GM18868 (cell line): ENCODE results near the gene ERP27.

Source experiments
- ATAC-seq: cut with Tn5 transposase; IDR thresholded peaks from one replicate; pipeline ENCODE4 v1.9.1; 2021; ENCODE audit warnings: mild to moderate bottlenecking, moderate library complexity; ENCODE audit not compliant: unreplicated experiment

The ERP27 gene

DNA sequence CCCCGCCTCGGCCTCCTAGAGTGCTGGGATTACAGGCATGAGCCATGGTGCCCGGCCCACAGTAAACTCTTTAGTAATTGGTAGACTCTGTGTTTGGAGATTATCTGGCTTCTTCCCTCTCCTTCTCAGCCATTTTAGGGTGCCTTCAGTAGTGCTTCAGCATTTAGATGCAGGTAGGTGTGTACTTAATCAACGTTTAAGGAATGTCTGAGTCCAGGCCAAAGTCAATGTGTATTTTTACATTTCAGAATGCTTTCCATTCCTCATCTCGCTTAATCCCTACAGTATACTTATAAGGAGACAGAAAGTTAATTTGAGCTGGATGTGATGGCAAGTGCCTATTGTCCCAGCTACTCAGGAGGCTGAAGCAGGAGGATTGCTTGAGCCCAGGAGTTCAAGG lies 32.2 kb downstream of the ERP27 start:
- no peak for ATAC-seq

DNA sequence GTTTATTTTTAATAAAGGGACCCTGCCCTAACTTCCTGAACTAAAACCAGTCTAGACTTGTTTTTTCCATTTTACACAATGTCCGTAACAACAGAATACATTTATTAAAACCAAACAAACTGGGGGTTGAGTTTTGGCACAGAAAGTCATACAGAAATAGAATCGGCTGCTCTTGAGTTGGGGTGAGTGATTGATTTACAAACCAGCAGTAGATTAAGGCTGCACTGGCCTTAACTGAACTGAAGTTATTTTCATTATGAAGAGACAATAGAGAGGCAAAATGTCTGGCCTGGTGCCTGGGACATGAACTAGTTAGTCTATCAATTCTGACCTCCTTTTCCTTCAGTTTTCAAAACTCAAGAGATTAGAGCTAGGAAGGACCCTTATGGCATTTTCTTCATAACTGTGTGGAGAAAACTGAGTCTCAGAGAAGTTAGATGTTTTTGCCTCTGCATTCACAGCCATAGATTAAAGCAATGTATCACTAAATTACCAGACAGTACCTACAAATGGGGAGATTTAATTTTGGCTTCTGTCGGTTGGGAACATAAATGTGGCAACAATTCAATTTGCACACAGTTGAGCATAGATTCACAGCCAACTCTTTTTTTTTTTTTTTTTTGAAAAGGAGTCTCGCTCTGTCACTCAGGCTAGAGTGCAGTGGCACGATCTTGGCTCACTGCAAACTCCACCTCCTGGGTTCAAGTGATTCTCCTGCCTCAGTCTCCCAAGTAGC lies 32.9 kb downstream of the ERP27 start:
- no peak for ATAC-seq

DNA sequence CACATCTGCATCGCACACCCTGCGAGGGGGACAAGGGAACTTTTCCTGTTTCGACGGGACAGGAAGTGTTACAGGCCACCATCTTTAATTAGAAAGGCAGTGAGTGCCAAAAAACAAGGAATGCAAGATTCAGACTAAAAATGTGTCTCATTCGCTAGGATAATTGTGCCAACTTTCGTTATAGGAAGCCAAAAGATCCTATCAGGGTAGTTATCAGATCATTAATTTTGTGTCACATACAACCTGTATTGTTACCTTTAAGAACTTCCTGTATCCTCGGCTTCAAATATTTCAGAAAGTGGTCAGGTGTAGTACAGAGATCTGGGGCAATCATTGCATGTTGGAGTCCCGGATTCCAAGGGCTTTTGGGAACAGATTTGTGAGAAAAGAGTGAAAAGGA lies 33.5 kb downstream of the ERP27 start:
- no peak for ATAC-seq

- peak; percentile 69 for ATAC-seq
Measured at GRCh38 chr12:14903386-14904098, 34.8 kb downstream of the ERP27 start.

DNA sequence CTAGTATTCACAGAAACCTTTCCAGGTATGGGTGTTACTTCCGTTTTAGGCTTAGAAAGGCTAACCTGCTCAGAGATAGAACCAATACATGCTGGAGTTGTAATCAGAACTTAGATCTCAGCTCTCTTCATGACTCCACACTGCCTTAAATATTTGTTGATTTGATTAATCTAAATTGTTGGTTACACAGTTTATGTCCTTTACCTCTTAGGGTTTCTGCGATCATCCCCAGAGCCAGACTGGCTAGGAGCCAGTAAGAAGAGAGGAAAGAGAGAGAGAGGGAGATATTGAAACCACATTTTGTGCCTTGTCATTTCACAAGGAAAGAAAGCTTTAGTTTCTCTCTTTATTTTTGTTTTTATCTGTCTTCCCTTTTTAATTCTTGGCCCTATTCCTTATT lies 35.9 kb downstream of the ERP27 start:
- ATAC-seq: no peak

DNA sequence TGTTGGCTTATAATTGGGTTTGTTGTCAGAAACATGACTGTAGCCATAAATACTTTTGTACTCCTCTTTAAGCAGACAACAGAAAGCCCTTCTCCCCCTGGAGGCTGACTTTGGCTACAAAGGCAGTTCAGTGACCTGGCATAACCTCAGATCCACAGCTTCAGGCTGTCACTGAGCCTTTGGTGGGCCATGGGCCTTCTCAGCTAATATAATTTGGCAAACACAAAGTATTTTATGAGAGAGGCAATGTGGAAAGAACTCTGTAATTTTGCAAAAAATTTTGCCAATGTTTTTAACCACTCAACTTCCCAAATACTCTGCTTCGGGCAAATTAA lies 37.1 kb downstream of the ERP27 start:
- no peak for ATAC-seq

GRCh38 chr12:14900521-14901227 lies 37.7 kb downstream of the ERP27 start:
- ATAC-seq: no peak

DNA sequence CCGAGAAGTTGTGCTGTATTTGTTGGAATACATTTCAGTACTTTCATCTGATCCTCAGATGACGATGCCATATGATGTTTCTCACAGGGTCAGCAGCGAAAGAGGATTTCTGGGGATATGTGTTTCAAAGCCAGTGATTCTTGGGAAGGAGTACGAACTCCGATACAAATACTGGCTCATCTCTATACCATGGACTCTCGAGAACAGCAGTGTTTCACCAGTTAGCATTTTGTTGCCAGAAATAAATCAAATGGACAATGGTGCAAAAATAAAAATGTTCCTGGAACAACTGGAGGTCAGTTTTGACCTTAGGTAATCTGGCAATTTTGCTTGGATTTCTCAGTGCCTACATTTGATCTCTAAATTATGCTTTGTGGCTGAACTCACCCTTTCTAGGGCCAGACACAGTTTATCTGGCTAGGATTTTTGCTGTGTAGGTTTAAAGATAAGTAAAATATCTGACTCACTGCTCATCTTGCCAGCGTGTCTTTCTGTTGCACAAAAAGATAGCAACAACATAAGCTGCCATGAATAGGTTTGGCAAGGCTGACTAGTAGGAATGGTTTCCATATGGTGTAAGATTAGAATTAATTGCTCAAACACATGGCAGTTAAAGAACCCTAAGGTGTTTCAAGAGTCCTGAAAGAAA lies 41.7 kb downstream of the ERP27 start:
- ATAC-seq: no peak

GRCh38 chr12:14893506-14894250 lies 44.7 kb downstream of the ERP27 start:
- no peak for ATAC-seq

DNA sequence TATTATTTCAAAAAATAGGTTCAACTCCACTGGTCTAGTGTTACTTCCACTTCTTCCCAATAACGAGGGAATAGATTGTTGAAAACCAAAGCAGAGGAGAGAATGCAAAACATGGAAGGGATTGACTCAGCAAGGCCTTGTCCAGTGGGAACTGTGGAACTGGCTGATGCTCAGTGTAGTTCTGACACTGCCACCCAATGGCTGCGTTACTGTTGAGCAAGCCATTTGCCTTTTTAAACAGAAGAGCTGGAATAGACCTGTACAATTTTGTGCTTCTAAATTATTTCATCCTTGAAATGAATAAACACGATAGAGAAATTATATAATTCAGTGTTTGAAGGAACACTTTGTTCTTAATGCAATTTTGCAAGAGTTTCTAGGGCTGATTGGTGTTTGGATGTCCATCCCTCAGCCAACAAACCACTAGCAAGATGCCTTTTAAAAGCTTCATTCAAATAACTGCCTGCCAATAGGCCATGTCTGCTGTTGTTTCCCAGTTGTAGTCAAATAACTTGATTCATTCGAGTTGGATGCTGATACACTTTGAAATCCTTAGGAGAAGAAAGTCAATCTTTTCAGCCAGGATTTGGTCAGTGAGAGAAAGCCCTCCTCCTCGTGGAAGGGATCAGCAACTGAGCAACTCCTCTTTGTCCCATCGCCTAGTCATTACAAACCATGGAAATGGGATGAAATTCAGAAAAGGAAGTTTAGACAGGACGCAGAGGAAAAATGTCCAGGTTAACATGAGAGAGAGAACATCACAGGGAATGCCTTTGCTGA lies 45.4 kb downstream of the ERP27 start:
- ATAC-seq: no peak

- ATAC-seq: no peak
Measured at GRCh38 chr12:14890701-14891100, 47.6 kb downstream of the ERP27 start.

DNA sequence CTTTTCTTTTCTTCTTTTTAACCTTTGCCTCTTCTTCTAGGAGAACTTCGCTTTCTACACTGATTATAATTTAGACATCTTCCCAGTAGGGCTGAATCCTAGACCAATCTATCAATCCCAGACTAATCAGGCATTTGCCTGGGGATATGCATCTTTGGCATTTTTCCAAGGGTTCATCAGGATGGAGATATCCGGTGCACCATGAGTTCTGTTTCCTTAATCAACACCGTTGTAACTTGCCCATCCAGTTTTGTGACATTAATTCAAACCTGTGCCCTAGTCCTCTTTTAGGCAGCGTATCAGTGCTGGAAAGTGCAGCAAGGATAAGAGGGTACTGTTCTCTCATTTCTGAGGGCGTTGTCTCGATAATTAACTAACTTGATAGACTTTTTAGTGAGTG lies 52.1 kb downstream of the ERP27 start:
- no peak for ATAC-seq

GRCh38 chr12:14885718-14886221 lies 52.6 kb downstream of the ERP27 start, which contains the start of gene MGP:
TSS of gene MGP (minus strand) at chr12:14885854. CDS start at chr12:14885791, 63 bp downstream.
- ATAC-seq: no peak

DNA sequence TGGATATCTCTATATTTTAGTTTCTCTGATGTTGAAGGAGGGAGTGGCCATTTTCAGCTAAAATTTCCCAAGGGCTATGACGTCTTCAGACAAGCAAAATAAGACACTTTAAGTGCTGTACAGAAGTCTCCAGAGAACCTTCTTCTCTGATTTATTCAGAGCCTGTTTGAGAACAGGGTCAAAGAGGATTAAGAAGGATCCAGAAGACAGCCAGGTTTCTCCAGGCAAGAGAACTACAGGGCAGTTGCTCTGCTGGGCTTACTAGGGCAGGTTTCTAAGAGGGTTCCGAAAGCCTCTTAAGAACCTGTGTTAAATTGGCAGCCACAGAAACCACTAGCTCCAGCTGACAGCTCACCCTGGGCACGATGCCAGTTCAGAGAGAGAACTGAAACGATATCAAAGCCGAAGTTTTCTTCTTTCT lies 53.9 kb downstream of the ERP27 start:
- ATAC-seq: peak; percentile 99

GRCh38 chr12:14883686-14884085 lies 54.7 kb downstream of the ERP27 start:
- no peak for ATAC-seq

DNA sequence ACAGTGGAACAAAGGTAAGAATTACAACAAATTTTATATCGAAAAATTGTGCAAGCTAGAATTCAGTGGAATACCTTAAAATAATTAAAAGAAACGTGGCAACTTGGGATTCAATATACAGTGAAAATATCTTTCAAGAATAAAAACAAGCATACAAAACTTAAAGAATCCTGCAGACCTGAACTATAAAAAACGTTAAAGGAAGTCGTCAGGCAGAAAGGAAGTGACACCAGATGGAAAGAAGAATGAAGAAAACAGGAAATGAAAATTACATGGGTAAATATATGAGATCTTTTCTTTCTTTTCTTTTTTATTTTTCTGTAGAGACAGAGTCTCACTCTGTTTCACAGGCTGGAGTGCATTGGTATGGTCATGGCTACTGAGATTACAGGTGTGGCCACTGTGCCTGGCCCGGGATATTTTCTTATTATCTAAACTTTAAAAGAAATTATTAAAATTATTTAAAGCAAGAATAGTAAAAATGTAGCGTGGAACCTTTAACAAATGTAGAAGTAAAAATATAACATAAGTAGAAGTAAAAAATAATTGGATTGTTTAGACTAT lies 57.4 kb downstream of the ERP27 start:
- no peak for ATAC-seq

DNA sequence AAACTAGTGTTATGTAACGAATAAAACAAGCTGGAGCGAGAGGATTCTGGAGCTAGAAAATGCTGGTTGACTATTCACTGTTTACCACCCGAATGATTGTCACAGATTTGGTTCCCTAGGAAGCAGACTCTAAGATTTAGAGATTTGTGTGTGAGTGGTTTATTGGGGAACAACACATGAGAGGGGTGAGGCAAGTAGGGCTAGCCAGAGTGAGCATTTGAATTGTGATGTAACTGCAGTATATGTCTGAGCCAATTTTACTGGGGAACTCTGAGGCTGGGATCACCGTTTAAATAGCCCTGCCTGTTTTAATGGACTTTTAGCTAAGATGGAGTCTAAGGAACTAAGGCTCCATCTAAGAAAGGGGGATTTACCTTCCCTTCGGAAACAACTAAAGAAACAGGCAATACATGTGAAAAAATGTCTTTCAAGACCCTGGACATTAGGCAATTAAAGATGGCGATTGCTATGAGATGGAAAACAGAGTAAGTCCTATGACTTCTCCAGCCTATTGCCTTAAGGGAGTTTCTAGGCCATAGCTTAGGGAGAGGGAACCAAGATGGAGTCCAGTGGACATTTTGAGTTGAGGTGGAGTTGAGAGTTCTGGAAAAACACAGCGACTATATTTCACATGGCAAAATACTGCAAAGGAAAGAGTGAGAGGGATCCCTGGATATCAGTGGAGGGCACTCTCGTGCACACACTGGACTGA lies 59.0 kb downstream of the ERP27 start:
- no peak for ATAC-seq

GRCh38 chr12:14878488-14878887 lies 59.8 kb downstream of the ERP27 start:
- no peak for ATAC-seq

DNA sequence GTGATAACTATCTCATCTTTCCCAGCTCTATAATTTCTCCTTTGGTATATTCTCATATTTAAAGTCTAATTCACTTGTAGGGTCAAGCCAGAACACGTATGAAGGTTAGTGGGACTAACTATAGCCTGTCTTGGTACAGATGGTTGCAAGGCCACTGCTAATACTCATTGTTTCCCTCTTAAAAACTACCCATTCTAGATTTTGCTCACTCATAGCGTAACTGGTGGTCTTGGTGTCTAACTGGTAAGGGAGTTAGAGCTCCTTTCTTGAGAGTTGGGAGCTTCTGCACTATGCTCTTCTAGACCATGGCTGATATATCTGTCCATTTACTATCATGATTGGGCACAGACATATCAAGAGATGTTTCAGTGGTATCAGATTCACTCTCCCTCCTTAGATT lies 61.5 kb downstream of the ERP27 start:
- ATAC-seq: no peak
